Kidney tubule cell (primary cell): ENCODE data around the gene ITPRIPL2.
A peak's percentile ranks its signal among the peaks of the same experiment; 100 is the strongest.

Experiments
- DNase-seq: peaks from one replicate; pipeline ENCODE4 v3.0.0-alpha.2; 2018; ENCODE audit warnings: low spot score

Gene ITPRIPL2

GRCh38 chr16:19142939-19143598 is 29.3 kb downstream of the ITPRIPL2 start:
- DNase-seq = no peak

- no peak for DNase-seq
Observed at GRCh38 chr16:19143599-19143956, 29.8 kb downstream of the ITPRIPL2 start.

- DNase-seq = no peak
Observed at GRCh38 chr16:19145010-19145409, 31.2 kb downstream of the ITPRIPL2 start.

- DNase-seq = no peak
Observed at GRCh38 chr16:19147126-19147525, 33.4 kb downstream of the ITPRIPL2 start.

GRCh38 chr16:19147627-19148026 is 33.9 kb downstream of the ITPRIPL2 start:
- DNase-seq = no peak

- no peak for DNase-seq
Observed at GRCh38 chr16:19148189-19148588, 34.4 kb downstream of the ITPRIPL2 start.

GRCh38 chr16:19151310-19151709 is 37.5 kb downstream of the ITPRIPL2 start:
- DNase-seq = no peak

- no peak for DNase-seq
Observed at GRCh38 chr16:19152042-19152441, 38.3 kb downstream of the ITPRIPL2 start.

- DNase-seq = no peak
Observed at GRCh38 chr16:19153876-19154275, 40.1 kb downstream of the ITPRIPL2 start.

- no peak for DNase-seq
Observed at GRCh38 chr16:19162085-19162484, 48.3 kb downstream of the ITPRIPL2 start.

GRCh38 chr16:19163215-19163614 is 49.5 kb downstream of the ITPRIPL2 start:
- DNase-seq = no peak

GRCh38 chr16:19164285-19164684 is 50.5 kb downstream of the ITPRIPL2 start:
- no peak for DNase-seq

GRCh38 chr16:19165101-19165500 is 51.3 kb downstream of the ITPRIPL2 start:
- no peak for DNase-seq

GRCh38 chr16:19166500-19166899 is 52.7 kb downstream of the ITPRIPL2 start:
- no peak for DNase-seq

GRCh38 chr16:19167710-19168370 is 54.1 kb downstream of the ITPRIPL2 start, which contains the start of gene SYT17:
SYT17 (plus strand) TSS chr16:19168240; CDS start chr16:19168647, 407 bp downstream.
- DNase-seq = peak; percentile 52

- DNase-seq = no peak
Observed at GRCh38 chr16:19168371-19169081, 54.8 kb downstream of the ITPRIPL2 start.

- no peak for DNase-seq
Observed at GRCh38 chr16:19169082-19169639, 55.4 kb downstream of the ITPRIPL2 start.

- DNase-seq = no peak
Observed at GRCh38 chr16:19170043-19170655, 56.4 kb downstream of the ITPRIPL2 start.
